ENCODE data around the gene C1orf35. TPM values are rescaled to one million over a fixed set of nuclear protein-coding genes. Genes with fewer than 3 reads are reported as not detected.

C1orf35 gene
- total and polyA plus RNA-seq, 9 of the 15 experiments (the other 6 are each of a cell fraction or from before 2014, with no cell fraction given) = 3.2 to 48.7 (median 12.5) TPM

GRCh38 chr1:228139931-228140723 lies 37.0 kb upstream of the C1orf35 start, which contains the start of gene GUK1 (continued):
- TF ChIP-seq ZNF318 (IDR thresholded peaks at IDR 0.05; ENCODE audit: borderline replicate concordance in 1 of 2, low read depth in 1 of 2) = no peak
- TF ChIP-seq HDAC2 (IDR thresholded peaks at IDR 0.05) = no peak; the same call in 1 of the 2 replicates
- no peak for TF ChIP-seq CREBBP (IDR thresholded peaks at IDR 0.05; ENCODE audit: low read depth, low read length)
- peak; percentile 31; the same call in 1 of the 2 replicates for TF ChIP-seq SAFB (IDR thresholded peaks at IDR 0.05; ENCODE audit: borderline replicate concordance, low read depth, low read length)
- TF ChIP-seq SNIP1 (IDR thresholded peaks at IDR 0.05; ENCODE audit: low read depth) = no peak
- peak; percentile 40; the same call in 1 of the 2 replicates for TF ChIP-seq THAP12 (CRISPR knock-in tag; IDR thresholded peaks at IDR 0.05)
- no peak for TF ChIP-seq PREB (CRISPR knock-in tag; IDR thresholded peaks at IDR 0.05)
- peak; percentile 56; the same call in 1 of the 2 replicates for TF ChIP-seq MXI1 (IDR thresholded peaks at IDR 0.05; ENCODE audit: low read depth, low read length)
- no peak; the same call in 1 of the 2 replicates for TF ChIP-seq ZNF316 (IDR thresholded peaks at IDR 0.05)
- TF ChIP-seq ATF6 (CRISPR knock-in tag; IDR thresholded peaks at IDR 0.05) = no peak
- no peak for TF ChIP-seq PHF21A (IDR thresholded peaks at IDR 0.05; ENCODE audit: borderline replicate concordance, low read depth)
- peak; percentile 48; the same call in 1 of the 2 replicates for TF ChIP-seq NFE2 (IDR thresholded peaks at IDR 0.05; ENCODE audit: low read depth)
- TF ChIP-seq RCOR1 (IDR thresholded peaks at IDR 0.05; ENCODE audit: borderline replicate concordance in 1 of 2, low read depth in 2 of 2, low read length in 2 of 2) = peak in 1 of 2 experiments; percentile 67; a peak in 1 of 4 replicates
